ENCODE results near the gene SORBS1. TPM values are rescaled to one million over a fixed set of nuclear protein-coding genes. Genes with fewer than 3 reads are reported as not detected.

Gene SORBS1
- total and polyA plus RNA-seq, 2 of the 13 experiments (the other 11 are each of a cell fraction or from before 2014, with no cell fraction given) = 16.8 to 39.8 TPM

DNA sequence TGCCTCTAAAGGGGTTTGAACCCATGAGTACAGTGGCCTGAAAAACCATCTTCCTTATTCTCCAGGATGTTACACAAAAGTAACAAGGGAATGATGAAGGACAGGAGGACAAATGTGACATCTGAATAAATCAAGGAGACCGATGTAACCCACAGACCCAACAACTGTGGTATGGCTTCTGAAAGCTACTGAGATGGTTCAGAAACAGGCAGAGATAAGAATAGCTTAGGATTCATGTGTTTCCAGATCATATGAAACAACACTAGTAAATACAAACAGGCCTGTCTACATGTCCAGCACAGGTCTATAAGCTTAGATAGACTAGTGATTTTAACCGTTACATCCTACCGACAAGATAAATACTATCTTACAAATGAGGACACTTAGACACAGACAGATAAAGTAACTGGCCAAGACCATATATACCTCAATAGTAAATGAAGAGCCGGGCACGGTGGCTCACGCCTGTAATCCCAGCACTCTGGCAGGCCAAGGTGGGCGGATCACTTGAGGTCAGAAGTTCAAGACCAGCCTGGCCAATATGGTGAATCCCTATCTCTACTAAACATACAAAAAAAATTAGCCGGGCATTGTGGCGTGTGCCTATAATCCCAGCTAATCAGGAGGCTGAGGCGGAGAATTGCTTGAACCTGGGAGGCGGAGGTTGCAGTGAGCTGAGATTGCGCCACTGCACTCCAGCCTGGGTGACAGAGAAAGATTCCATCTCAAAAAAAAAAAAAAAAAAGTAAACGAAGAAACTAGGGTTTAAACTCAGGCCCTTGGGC lies 88.7 kb downstream of the SORBS1 start (continued):
- TF ChIP-seq, protein P1, sequence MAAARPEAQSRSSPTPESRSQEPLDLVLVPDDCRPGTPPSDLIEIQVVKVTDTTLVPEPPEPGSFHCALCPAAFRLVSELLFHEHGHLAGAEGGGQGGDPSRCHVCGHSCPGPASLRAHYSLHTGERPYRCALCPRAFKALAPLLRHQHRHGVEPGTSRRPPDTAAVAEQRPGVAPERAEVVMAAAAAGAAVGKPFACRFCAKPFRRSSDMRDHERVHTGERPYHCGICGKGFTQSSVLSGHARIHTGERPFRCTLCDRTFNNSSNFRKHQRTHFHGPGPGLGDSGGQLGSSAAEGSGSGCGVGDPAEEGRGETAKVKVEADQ (CRISPR knock-in tag; IDR thresholded peaks at IDR 0.05; ENCODE audit: borderline replicate concordance) = no peak
- peak in 1 of 2 experiments; percentile 5; a peak in 1 of 4 replicates for TF ChIP-seq EP300 (IDR thresholded peaks at IDR 0.05; ENCODE audit: low read depth in 2 of 2, low read length in 2 of 2)
- TF ChIP-seq EP300 (CRISPR knock-in tag; IDR thresholded peaks at IDR 0.05; ENCODE audit: borderline replicate concordance) = no peak
- TF ChIP-seq JUND (CRISPR knock-in tag; IDR thresholded peaks at IDR 0.05) = no peak
- TF ChIP-seq ZBTB38 (CRISPR knock-in tag; IDR thresholded peaks at IDR 0.05) = 0 out of 2 replicates have a peak, but pooled peaks have one; percentile 36
- TF ChIP-seq NR2F6 (IDR thresholded peaks at IDR 0.05) = 0 out of 2 replicates have a peak, but pooled peaks have one; percentile 5
- no peak for TF ChIP-seq NR2F6 (CRISPR knock-in tag; IDR thresholded peaks at IDR 0.05)
- TF ChIP-seq, protein P2, sequence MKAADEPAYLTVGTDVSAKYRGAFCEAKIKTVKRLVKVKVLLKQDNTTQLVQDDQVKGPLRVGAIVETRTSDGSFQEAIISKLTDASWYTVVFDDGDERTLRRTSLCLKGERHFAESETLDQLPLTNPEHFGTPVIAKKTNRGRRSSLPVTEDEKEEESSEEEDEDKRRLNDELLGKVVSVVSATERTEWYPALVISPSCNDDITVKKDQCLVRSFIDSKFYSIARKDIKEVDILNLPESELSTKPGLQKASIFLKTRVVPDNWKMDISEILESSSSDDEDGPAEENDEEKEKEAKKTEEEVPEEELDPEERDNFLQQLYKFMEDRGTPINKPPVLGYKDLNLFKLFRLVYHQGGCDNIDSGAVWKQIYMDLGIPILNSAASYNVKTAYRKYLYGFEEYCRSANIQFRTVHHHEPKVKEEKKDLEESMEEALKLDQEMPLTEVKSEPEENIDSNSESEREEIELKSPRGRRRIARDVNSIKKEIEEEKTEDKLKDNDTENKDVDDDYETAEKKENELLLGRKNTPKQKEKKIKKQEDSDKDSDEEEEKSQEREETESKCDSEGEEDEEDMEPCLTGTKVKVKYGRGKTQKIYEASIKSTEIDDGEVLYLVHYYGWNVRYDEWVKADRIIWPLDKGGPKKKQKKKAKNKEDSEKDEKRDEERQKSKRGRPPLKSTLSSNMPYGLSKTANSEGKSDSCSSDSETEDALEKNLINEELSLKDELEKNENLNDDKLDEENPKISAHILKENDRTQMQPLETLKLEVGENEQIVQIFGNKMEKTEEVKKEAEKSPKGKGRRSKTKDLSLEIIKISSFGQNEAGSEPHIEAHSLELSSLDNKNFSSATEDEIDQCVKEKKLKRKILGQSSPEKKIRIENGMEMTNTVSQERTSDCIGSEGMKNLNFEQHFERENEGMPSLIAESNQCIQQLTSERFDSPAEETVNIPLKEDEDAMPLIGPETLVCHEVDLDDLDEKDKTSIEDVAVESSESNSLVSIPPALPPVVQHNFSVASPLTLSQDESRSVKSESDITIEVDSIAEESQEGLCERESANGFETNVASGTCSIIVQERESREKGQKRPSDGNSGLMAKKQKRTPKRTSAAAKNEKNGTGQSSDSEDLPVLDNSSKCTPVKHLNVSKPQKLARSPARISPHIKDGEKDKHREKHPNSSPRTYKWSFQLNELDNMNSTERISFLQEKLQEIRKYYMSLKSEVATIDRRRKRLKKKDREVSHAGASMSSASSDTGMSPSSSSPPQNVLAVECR (CRISPR knock-in tag; IDR thresholded peaks at IDR 0.05; ENCODE audit: borderline replicate concordance) = no peak
- TF ChIP-seq ZNF468 (CRISPR knock-in tag; IDR thresholded peaks at IDR 0.05) = no peak
- TF ChIP-seq, protein P3, sequence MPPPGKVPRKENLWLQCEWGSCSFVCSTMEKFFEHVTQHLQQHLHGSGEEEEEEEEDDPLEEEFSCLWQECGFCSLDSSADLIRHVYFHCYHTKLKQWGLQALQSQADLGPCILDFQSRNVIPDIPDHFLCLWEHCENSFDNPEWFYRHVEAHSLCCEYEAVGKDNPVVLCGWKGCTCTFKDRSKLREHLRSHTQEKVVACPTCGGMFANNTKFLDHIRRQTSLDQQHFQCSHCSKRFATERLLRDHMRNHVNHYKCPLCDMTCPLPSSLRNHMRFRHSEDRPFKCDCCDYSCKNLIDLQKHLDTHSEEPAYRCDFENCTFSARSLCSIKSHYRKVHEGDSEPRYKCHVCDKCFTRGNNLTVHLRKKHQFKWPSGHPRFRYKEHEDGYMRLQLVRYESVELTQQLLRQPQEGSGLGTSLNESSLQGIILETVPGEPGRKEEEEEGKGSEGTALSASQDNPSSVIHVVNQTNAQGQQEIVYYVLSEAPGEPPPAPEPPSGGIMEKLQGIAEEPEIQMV (CRISPR knock-in tag; IDR thresholded peaks at IDR 0.05; ENCODE audit: low read depth) = no peak
- no peak for TF ChIP-seq KLF12 (CRISPR knock-in tag; IDR thresholded peaks at IDR 0.05; ENCODE audit: borderline replicate concordance)
- TF ChIP-seq, protein P4, sequence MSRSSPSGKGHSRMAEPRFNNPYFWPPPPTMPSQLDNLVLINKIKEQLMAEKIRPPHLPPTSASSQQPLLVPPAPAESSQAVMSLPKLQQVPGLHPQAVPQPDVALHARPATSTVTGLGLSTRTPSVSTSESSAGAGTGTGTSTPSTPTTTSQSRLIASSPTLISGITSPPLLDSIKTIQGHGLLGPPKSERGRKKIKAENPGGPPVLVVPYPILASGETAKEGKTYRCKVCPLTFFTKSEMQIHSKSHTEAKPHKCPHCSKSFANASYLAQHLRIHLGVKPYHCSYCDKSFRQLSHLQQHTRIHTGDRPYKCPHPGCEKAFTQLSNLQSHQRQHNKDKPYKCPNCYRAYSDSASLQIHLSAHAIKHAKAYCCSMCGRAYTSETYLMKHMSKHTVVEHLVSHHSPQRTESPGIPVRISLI (CRISPR knock-in tag; IDR thresholded peaks at IDR 0.05; ENCODE audit: borderline replicate concordance) = peak; percentile 74; the same call in 1 of the 2 replicates
- TF ChIP-seq SCMH1 (CRISPR knock-in tag; IDR thresholded peaks at IDR 0.05; ENCODE audit: borderline replicate concordance) = no peak
- no peak for TF ChIP-seq TCF12 (IDR thresholded peaks at IDR 0.05)
- no peak for TF ChIP-seq TCF12 (CRISPR knock-in tag; IDR thresholded peaks at IDR 0.05)
- TF ChIP-seq ZNF350 (CRISPR knock-in tag; IDR thresholded peaks at IDR 0.05; ENCODE audit: borderline replicate concordance, low read depth) = no peak
- TF ChIP-seq FOSL1 (CRISPR knock-in tag; IDR thresholded peaks at IDR 0.05; ENCODE audit: borderline replicate concordance) = no peak
- no peak for TF ChIP-seq TARDBP (CRISPR knock-in tag; IDR thresholded peaks at IDR 0.05)
- TF ChIP-seq ARNT2 (CRISPR knock-in tag; IDR thresholded peaks at IDR 0.05; ENCODE audit: low read depth) = no peak
